NCI-H2029 (cell line): ENCODE data around the gene RPL10A.

ENCODE experiments used
- DNase-seq: peaks from one replicate; lab custom pipeline; 2025; lab: John Stamatoyannopoulos, UW

RPL10A gene

DNA sequence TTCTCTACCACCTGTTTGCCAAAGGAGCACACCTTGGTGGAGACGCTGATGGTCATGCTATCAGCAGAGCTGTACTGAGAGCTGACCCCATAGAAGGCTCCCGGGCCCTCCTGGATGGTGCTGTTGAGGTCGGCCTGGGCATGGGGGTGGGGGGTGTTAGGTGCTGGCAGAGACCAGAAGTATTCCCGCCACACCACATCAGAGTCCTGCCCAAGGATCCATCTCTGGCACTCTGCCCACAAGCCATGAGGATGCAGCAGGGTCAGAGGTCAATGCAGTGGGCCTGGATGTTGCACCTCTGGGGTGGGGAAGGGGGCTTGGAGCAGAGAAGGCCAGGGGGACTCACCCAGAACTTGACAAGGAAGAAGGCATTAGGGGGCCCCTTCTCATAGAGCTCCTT, 7.4 kb downstream of the RPL10A start:
- DNase-seq: no peak

DNA sequence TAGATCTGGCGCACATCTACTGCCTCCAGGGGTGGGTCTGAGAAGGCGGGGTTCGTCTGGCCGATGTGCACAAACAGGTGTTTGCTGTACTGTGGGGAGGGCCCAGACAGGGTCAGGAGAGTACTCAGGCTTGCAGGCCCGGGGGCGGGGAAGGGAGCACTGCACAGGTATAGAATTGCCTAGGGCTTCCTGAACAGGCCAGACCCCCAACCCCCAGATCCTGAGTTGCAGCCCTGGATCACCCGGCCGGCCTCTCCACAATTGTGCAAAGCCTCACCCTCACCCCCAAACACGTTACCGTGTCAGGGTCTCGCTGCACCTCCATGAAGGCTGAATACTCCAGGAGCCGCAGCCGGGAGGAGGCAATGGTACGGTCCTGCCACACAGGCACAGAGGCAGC, 7.8 kb downstream of the RPL10A start:
- no peak for DNase-seq

DNA sequence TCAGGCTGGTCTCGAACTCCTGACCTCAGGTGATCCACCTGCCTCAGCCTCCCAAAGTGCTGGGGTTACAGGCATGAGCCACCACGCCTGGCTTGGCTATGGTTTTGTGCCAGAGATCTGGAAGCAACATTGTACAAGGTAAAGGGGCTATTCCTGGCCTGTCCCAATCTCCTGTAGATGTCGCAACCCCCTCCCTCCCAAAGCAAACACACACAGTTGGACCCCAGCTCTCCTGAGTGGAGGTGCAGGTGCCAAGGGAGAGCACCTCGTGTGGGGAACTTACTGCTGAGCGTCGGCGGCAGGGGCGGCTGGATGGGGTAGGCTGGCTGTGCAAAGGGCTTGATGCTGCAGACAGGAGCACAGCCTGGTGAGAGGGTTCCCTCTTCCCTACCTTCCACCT, 8.8 kb downstream of the RPL10A start:
- DNase-seq: no peak

DNA sequence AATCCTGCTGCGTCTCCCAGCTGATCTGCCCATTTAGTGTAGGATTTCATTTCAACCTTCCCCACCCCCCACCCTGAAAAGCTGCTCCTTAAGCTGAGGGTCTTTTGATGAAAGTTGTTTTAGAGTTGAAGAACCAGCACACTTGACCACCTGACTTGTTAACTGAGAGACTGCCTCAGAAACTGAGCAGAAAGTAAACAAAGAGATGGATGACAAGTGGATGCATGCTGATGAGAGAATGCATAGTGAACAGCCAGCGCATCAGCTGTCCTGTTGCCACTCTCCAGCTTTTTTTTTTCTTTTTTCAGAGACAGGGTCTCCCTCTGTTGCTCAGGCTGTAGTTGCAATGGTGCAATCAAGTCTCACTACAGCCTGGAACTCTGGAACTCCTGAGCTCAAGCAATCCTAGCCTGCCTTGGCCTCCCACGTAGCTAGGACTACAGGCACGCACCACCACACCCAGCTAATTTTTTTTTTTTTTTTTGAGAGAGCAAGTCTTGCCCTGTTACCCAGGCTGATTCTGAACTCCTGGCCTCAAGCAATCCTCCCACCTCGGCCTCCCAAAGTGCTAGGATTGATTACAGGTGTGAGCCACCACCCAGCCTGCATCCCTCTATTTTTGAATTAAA, 9.5 kb downstream of the RPL10A start:
- no peak for DNase-seq

DNA sequence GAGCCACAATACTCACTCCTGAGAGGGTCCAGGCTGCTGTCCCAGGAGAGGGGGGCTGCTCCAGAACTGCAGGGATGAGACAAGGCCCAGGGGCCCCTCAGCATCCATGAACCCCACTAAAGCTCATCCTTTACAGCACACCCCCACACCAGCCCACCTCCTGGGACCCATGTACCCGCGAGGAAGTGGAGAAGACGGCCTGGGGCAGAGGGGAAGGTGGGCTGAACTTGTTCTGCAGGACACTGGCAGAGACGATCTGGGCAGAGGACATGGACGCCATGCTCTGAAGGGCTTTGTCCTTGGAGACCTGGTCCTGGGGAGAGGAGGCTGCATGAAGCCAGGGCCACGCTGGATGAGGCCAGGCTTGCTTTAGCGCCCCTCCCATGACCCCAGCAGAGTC, 10.1 kb downstream of the RPL10A start:
- no peak for DNase-seq

DNA sequence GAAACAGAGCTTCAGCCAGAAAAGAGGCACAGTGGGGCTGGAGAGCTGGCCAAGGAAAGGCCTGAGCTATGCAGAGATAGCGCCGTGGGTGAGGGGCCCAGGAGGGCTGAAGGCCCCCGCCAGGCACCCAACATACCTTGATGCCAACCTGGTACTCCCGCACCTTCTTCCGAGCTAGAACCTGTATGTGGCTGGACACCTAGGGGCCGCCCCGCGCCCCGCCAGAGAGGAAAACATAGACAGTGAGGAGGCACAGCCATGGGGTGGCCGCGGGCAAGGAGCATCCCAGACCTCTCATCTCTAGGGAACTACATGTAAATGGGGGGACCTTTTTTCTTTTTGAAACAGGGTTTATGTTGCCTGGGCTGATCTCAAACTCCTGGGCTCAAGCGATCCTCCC, 12.0 kb downstream of the RPL10A start:
- DNase-seq: no peak

DNA sequence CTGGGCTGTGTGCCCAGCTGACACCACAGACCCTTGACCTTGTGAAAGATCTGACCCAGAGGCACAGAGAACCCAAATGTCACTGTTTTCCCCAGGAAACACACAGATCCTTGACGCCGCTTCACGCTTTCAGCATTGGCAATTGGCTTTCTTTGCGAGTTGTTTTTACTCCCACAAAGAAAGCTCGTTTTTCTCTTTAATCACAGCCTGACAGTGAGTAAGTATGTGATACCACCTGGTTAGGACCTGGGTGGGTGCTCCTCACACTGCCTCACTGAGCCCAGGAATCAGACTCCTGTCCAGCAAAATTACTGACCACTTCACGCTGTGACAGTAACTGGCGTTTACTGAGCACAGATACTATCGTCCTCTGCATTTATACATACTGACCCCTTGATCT, 13.0 kb downstream of the RPL10A start:
- no peak for DNase-seq

DNA sequence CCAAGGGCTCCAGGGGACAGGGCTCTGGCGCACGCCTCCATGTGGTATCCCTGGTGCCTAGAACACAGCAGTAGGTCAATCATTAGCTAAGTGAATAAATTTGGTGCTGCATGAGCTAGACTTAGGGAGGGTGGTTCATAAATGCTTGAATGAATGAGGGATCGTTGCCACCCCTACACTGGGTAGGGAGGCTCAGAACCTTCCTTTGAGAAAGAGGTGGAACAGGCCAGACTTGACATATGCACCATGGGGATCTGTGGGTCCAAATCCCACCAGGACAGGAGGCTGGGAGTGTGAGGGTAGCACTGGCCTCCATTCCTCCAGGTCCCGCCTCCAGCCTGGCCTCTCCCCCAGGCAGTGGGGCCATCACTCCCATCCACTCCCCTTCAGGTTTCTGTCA, 14.9 kb downstream of the RPL10A start:
- DNase-seq: no peak

DNA sequence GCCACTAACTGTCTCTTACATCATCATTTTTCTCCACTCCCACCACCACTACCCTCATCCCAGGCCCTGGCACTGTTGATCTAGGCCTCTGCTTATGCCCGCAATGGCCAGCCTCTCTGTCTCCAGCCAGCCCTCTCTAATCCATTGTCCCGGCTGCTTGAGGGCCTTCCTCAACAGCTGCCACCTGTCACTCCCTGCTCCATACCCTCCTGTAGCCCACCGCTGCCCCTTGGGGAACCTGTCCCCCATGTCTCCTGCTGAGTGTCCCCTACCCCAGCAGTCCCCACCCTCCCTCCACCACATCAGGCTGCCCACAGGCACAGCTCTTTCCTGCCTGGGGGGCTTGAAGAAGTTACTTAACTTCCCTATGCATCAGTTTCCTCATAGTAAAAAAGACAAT, 15.3 kb downstream of the RPL10A start:
- no peak for DNase-seq

DNA sequence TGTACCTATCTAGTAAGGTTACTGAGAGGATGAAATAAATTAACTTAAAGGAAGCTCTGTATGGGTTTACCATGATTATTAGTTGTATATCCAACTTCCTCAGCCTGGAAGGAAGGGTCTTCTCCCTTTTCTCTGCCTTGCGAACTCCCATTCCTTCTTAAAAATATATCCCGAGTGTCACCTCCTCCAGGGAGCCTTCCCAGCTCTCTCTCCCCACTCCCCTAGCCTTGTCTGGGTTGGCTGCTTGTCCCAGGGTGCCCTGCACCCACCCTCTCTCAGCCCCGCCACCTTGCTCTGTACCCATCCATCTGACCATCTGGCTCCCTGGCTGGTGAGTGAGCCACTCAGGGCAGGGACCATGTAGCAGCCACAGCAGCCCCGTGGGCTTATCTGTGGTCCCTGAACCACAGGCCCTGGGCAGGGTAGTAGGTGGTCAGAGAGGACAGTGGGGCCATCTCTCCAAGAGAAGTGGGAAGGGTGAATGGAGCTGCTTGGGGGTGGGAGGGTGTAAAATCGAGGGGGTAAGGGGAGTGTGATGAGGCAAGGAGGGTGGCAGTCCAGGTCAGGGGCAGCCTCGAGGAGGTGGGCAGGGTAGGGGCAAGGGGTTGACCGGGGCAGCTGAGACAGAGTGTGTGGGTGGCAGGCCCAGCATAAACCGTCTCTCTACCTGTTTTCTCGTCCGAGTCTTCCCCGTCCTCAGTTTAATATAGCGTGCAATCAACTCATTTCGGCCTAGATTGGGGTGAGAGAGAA, 15.9 kb downstream of the RPL10A start:
- DNase-seq: no peak

DNA sequence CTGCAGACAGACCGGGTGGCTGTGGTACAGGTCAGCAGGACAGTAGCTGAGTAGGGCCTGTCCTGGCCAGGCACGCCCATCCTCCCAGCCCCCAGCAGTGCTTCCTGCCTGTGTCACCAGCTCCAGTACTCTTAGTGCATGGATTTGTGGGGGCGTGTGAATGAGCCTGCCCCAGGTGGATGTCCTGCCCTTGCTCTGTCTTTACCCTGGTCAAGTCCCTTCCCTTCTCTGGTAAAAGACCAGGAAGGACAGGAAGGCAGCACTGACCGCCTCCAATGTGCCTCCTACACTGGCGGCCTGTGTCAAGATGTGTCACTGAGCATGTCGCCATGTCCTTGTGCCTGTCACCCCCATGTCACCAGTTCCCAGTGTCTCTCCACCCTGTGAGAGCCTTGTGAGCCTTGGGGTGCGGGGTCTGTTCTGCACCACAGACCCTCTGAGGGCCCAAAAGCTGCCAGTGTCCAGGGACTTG, 16.8 kb downstream of the RPL10A start:
- DNase-seq: no peak

DNA sequence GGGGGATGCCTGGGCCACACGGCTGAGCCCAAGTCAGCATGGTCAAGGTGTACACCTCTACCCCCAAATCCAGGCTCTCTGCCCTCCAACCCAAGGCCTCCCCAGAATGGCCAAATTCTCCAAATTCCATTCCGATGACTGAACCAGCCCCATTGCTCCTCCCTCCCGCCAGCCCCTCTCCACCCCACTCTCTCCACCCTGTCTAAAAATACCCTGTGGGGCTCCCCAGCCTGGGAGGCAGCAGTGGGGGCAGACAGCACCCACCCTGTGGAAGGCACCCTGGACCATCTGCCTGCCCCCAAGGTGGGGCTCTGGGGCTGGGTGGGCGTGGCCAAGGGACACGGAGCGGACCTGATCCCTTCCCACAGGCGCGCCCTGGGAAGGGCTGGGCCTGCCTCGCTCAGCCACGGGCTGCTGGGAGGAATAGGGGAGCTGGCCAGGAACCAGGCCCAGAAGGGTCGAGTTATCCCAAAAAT, 17.2 kb downstream of the RPL10A start:
- DNase-seq: no peak

DNA sequence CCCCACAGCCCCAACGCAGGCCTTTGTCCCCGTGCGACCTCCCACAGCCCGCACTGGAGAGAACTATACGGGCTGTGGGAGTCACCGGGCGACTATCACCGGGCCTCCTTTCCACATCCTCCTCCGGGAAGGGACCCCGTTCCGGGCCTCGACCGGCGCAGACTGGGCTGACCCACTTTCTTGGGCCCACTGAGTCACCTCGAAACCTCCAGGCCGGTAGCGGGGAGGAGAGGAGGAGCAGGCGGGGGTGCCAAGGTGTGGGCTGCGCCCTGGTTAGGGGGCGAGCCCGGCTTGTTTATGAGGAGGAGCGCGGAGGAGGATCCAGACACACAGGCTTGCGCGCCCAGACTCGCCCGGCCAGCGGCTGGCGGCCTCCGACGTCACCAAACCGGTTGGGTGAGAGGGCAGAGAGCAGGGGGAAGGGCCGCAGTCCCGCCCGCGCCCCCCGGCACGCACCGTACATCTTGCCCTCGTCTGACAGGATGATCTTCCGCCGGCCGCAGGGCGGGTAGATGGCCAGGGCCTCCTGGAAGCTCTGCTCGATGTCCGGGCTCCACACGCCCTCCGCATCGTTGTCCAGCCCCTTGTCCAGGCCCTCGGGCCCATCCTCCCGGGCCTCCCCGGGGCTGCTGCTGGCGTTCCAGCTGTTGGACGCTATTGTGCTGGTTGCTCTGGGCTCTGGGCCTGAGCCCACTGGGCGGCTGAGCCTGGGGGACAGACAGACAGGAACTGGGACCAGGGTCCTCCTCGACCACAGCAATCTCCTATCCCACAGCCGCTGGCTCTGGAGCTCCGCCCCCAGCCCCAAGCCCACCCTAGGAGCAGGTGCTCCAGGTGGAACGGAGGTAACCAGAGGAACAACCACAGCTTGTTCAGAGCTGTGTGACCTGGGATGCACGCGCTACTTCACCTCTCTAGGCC, 18.1 kb downstream of the RPL10A start:
- DNase-seq: no peak

DNA sequence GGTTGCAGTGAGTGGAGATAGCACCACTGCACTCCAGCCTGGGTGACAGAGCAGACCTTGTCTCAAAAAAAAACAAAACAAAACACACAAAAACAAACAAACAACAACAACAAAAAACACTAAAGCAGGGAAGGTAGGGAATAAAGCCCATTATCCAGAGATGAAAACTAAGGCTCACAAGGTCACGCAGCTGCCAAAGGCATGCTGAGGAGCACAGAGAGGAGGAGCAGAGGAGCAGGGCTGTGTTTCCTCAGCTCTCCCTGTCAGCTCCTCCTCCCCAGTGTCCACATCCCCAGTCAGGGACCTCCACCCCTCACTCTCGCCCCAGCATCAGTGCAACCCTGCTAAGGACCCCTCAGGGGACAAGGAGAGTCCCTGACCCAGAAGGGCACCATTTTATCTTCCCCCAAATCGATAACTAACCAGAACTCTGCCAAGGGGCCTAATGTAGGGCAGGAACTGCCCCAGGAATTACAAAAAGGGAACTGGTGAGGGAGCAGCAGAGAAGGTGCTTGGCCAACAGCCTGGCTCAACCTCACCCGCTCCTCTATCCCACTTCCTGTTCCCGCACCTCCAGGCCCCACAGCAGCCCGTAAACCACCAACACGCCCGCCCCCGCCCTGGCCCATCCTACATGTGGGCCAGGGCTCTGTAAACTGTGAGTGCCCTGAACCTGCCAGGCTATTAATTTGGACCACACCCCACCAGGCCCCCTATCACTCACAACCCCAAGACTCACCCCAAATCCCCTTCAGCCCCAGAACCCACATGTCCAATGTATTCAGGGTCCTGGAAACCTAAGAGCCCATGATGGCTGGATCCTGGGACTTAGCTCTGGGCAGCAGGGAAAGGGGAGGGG, 19.7 kb downstream of the RPL10A start:
- no peak for DNase-seq

DNA sequence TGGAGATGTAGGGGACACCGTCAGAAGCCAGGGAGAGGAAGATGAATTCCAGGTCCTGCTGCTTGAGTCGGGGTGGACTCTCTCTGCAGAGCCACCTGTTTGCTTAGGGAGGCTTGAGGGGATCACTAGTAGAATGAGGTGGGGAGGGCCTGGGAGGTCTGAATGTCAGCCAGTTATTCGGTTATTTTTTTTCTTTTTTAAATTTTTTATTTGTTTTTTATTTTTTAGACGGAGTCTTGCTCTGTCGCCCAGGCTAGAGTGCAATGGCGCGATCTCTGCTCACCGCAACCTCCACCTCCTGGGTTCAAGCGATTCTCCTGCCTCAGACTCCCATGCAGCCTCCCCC, 20.3 kb downstream of the RPL10A start:
- no peak for DNase-seq

DNA sequence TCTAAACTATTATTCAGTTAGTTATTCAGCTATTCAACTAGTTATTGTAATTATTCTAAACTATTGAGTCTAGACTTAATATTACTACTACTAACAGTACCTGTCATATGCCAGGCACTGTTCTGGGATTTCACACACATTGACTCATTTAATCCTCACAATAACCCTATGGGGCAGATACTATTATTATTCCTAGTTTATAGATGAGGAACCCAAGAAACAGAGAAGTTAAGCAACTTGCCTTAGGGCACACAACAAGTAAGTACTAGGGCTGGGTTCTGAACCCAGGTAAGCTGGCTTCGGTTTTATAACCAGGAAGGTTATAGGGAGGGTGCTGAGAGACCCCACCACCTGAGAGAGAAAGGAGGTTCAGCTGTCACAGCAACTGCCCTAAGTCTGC, 20.9 kb downstream of the RPL10A start:
- DNase-seq: no peak

DNA sequence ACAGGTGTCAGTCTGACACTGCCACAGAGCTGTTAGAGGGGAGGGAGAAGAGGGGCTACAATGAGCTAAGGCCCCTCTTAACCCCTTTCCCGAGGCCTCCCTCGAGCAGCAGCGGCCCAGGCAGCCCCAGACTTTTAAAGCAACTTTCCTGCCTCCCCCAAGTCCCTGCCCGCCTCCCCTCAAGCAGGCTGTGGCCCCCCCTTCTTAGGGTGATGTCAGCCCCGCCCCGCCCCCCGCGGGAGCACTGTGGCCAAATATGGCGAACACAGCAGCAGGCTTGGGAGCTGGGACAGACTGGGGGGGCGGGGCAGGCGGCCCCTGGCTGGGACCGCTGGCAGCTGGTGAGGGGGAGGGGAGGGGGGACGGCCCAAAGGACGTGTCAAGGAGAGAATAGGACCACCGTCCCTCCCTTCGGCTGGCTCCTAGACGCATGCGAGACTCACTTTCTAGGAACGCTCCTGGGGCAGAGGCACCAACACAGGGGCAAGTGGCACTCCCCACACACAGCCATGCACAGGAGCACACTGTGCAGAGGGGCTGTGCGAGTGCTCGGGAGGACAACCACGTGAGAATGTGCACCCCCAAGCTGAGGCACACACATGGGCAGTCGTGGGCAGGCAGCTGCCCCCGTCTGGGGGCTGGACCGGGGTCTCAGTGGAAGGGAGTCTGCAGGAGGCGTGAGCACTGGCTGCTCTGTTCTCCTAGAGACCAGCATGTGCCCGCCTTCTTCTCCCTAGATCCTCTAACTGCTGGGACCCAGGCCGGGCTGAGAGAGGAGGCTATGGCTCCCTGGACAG, 22.0 kb downstream of the RPL10A start:
- DNase-seq: no peak

DNA sequence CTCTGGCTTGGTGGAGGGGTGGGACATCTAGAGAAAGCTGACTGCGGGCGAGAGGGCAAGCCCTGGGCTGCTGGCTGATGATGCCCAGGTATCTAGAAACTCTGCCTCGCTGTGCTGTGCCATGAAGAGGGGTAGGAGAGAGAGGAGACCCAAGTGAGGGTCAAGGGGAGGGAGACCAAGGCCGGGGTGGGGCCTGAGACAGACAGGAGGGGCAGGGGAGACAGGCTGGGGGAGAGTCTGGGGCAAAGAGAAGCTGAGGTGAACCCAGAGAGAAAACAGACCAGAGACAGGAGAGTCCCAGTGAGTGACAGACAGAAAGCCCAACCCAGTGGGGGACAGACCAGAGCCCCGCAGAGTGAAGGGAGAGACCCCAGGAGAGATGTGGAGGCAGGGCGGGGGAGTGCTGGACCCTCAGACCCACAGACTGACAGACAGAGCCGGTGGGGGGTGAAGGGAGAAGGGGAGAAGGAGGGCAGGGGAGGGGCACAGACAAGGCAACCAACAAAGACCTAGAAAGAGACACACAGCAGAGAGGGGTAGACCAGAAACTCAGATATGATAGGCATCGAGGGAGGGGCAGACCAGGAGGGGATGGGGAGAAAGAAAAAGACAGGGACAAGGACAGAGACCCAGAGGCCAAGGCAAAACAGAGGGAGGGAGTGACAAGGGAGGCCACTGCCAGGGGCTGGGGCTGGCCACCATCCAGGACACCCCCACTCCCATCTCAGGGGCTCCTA, 22.8 kb downstream of the RPL10A start:
- DNase-seq: no peak

DNA sequence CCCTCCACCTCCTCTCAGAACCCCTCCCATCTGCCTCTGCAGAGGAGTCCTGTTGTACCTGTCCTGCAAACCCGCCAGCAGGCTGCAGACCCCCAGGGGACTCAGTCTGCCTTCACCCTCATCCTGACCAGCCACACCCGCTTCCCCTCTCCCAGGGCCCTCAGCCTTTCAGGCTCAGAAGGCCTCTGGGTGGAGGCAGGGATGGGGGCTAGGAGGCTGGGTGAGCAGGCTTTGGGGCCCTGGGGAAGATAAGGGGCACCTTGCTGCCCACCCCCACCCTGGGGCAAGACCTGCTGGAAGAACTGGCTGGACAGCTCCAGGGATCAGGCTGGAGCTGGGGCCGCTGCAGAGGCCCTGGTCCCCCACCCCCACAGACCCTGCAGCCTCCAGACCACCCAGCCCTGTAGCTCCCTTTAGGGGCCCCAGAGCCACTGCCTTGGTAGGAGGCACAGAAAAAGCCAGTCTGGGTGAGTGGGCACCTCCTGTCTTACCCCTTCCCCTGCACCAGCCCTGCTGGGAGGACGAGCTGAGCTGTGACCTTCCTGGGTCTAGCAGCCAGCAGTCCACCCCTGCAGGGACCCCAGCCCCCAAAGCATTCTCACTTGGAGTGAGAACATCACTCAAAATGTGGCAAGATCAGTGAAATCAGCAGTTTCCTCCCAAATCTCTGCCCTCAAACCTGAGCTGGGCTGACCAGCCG, 23.5 kb downstream of the RPL10A start:
- no peak for DNase-seq
